Stimulated activated CD8-positive, alpha-beta memory T cell treated with anti-CD3 and anti-CD28 coated beads, Interleukin-4, amount 100 ng/mL, for 48 hours (primary cell): ENCODE data around the gene SMIM8.

Experiments
- DNase-seq: peaks from one replicate; pipeline ENCODE4 v3.0.0-alpha.2; 2020

The SMIM8 gene

DNA sequence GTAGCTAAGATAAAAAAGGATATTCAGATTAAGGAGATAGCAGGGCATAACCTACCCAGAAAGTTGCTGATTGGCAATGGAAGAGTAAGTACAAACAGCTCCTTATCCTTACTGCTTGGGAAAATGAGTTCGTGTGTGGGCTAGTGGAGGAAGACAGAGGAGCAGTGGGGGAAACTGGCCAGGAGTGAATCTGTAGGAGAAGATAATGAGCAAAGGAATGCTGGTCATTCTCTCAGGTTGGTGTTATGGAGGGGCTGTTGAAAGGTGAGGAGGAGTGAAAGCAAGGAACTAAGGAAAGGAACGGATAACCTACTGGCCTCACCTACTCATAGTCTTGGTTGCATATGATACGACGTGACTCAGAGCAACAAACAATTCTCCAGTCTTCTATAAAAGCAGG is 14.0 kb downstream of the SMIM8 start:
- DNase-seq: no peak

DNA sequence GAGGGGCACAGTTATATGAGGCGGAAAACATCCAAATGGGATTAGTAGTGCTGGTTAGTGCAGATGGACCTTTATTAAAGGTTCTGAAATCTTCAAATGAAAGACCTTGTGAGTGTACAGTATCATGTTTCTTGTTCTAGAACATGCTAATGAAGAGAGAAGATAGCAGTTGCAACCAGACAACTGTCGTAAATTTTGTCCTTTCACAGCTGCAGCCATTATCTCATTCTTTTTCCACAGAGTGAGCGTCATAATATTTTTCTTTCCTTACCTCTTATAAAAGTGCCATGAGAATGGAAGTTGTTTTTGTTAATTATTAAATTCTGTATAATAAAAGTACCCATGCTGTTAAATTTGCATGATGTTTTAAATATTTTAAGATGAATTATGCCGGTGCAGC is 17.8 kb downstream of the SMIM8 start:
- no peak for DNase-seq

DNA sequence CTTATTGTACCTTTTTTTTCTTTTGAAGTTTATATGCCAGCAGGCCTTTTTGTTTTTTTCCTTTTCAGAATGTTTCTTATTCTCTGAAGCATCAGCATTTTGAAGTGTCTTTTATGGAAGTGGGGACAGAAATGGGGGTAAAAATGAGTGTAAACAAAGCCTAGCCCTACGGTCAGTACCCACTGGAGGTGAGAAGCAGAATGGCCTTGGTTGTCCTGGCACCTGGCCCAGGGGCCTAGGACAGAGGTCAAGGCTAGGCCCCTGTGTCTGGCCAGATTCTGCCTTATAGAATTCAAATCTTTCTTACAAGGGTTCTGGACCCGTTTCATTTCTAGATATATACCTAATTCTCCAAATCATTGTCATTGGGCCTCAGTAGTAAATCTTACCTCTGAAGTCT is 18.8 kb downstream of the SMIM8 start:
- DNase-seq: no peak

DNA sequence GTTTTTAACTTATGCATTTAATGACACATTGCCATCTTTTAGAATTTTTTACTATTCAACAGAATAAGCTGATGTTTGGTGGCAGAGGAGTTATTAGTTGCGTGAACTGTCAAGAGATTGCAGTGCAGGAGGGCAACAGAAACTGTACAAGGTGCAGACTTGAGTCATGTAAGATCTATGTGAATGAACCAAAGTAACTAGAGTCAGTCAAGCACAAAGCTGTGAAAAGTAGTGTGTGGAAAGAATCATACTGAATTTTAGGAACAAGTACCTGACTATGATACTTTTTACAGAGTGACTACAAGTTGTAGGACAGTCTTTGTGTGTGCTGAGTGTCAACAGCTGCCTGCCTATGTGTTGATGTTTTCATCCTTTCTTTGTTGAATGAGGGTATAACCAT is 19.5 kb downstream of the SMIM8 start:
- no peak for DNase-seq

DNA sequence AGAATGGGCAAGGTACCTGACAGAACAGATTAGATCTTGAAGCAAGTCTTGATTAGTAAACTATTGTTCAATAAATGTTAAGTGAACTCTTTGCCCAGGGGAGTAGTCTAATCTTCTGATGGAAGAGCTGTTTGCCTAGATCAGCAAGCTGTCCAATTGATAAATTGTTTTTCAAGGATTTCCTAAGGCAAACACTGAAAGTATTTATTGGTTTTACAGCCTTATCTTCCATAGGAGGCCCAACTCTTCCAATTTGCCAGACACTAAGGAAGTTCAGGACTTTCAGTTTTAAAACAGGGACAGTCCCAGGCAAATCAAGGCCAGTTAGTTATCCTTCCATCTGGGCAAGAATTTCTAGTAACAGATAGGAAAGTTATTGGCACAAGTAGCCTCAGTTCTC is 20.4 kb downstream of the SMIM8 start:
- DNase-seq: no peak

DNA sequence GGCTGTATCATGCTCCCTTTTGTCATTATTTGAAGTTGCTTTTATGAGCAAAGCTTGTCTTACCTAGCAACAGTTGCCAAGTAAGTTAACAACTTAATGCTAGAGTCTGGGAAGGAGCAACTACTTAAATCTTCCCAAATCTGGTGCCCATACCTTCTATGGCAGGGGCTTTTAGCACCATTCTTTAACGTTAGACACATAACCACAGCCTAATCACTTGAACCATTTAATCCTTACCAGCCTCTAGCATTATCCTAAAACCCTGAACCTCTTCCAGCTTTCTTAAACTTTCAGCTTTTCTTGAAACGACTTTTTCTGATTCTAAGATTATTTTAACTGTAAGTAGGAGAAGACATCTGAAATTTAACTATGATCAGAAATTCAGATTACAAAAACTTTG is 22.3 kb downstream of the SMIM8 start, which contains the start of gene C6orf163:
TSS of gene C6orf163 (plus strand) at position 83 of the 400 bp plus-strand sequence. CDS start at position 370, 287 bp downstream.
- DNase-seq: no peak

DNA sequence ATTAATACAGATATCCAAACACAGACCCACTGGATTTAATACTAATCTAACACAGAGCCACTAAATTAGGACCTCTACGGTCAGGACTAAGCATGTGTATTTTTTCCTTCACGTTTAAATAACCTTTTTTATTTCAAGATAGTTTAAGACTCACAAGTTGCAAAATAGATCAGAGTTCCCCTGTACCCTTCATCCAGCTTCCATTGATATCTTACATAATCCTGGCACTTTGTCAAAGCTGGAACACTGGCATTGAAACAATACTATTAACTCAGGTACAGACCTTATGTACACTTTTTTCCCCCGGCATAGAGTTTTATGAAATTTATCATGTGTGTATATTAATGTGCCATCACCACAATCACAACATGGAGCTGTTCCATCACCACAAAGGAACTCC is 24.3 kb downstream of the SMIM8 start:
- no peak for DNase-seq

DNA sequence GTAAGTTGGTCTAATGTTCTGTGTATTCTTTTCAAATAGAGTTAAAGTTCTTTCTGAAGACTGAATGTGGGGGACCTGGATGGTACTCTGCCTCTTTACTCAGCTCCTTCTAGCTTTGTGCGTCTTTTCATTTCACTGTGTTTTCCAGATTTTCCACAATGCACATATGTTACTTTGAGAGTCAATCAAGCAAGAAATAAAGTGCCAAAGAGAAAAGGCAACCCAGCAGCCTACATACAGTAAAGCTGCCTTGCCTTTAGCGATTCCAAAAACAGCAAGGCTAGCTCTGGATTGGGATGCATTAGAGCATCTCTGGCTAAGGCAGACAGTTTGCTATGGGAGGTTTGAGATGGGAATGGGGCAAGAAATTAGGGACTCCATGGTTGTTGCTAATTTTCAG is 27.5 kb downstream of the SMIM8 start:
- DNase-seq: no peak

DNA sequence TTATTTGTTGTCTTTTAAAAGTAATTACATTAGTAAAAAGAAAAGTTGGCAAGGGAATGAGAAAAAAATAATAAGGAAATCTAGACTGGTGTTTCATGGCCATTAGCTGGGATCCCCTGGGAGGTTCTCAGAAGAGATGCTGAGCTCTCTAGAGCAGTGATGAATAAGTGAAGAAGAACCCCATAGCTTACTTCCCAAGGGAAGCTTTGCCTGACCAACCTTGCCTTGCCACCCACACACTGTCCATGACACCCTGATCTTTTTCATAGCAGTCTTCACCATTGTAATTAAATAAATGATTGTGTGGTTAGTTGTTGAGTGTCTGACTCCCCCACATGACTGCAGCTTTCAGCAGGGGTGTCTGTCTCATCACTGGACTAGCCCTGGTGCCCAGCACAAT is 28.1 kb downstream of the SMIM8 start:
- DNase-seq: no peak

DNA sequence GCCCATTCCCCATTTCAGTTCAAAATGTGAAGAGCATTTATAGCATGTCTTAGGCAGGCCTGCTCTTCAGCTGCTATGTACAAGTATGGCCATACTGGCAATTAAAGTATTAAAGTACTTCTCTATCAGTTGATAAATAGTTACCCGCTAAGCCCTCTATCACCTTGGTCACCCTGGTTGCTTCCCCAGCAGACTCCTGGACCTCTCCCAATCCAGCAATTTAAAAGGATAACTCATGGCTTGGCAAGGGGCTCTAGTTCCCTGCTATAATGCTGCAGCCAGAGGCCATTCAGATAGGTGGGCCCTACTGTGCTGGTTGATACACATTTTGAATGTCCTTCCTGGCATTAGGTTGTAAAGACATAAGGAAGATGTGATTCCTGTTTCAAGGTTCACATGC is 29.2 kb downstream of the SMIM8 start:
- no peak for DNase-seq

DNA sequence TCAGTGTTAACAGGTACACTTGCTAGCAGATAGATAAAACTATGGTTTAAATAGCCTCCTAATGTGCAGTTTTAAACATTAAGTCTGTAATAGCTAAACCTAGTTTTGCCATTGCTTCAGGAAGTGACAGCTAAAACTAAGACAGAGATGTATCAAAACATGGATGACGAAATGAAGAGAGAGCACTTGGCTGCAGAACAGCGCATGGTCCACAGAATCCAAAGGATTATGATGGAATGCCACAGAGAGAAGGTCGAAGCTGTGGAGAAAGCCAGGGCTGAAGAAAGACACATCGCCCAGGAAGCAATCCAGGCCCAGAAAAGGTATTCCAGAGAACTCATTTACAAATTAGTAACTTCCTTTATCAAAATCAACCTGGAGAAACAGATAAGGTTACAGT is 33.8 kb downstream of the SMIM8 start:
- DNase-seq: no peak

DNA sequence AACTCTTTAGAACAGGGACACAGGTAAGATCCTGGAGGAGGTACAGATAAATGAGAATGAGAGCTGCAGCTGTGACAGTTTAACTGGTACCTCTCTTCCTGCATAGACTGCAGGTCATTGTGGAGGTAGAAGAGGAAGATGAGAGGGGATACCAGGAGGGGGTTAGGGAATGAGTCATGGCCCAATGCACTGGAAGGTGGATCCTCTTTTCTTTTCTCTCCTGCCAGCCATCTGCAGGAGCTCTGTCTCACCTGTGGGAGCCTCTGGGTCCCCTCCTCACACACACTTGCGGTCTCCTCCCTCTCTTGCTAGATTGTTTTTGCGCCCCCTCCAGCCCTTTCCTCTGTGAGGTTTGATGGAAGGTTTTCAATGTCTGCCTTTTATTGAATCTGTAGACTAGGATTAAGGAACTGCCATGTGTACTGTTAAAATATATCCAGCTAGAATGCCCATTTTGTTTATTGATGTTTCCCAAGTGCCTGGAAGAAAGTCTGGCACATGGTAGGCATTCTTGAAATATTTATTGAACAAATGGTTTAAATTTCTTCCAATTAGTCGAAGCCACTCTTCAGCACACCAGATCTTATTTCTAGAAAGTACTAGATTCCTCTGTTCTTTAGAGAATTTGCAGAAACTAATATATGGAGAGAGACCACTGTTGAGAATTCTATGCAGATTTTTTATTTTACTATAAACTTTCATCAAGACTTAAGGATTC is 35.2 kb downstream of the SMIM8 start:
- DNase-seq: no peak

DNA sequence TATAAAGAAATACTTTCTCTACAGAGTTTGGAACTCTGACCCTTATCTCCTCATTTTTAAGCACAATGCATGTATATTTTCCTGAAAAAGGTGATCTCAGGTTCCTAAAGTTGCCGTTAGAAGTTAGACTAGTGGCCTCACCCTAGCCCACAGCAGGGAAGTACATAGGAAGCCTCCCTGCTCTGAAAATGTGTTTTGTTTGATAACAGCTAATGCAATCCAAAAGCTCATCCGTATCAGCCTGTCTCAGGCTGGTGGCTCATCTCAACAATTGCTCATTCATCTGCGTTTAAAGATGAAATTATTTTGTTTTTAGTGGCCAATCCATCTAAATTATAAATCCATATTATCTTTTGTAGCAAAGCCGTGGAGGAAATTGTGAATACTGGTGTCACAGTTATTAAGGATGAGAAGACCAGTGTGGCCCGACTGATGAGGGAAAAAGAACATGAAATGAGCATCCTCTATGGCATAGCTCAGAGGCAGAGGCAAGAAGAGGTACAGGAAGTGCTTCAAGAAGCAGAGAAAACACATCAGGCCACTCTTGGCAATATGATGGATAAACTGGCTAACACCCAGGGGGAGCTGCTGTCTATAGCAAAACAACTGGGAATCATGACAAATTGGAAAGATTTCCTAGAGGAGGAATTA is 42.3 kb downstream of the SMIM8 start:
- no peak for DNase-seq

DNA sequence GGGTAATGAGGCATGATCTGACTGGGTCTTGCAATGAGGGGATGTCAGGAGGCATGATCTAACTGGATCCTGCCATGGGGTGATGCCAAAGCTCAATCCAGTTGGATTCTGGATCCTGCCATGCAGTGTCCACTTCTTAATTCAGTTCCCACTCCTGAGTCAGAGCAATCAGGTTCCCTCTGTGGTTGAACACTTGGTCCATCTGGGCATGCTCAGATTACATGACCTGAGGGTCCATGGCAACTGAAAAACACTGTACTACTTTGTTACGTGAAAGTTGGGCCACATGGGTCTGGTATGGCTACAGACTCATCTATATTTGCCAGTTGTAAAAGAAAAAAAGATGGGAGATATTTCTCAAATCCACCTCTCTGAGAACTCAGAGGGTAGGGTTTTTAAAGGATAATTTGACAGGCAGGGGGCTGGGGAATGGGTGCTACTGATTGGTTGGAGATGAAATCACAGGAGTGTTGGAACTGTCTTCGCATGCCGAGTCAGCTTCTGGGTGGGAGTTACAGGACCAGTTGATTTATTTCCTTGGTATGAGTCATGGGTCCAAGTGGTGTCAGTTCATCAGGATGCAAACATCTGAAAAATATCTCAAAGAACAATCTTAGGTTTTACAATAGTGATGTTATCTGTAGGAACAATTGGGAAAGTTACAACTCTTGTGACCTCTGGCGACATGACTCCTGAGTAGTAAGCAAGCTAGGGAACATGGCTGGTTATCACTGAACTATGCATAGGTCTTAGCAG is 43.9 kb downstream of the SMIM8 start:
- no peak for DNase-seq

DNA sequence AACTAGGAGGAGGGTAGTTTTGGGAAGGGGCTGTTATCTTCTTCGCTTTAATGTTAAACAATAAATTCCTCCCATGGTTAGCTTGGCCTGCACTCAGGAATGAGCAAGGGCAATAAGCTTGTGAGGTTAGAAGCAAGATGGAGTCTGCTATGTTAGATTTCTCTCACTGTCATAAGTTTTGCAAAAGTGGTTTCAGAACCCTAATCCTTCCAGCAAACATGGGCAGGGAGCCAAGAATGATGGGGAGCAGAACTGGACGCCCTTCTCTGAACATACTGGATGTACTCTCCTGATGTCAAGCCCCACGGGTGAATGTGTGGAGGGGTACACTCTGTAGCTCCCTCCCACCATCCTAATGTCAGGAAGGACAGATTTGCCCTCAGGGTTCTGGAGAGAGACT is 44.5 kb downstream of the SMIM8 start:
- DNase-seq: no peak

DNA sequence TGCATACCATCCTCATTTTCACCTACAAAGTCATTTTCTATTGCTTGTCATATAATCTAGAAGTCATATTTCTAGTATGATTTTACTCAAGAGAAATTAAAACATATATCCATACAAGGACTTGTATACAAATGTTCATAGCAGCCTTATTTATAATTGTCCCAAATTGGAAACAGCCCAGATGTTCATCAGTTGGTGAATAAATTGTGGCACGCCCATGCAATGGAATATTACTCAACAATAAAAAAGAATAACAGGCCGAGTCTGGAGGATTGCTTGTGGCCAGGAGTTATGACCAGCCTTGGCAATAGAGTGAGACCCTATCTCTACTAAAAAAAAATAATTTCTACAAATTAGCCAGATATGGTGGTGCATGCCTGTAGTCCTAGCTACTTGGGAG is 51.0 kb downstream of the SMIM8 start:
- no peak for DNase-seq

DNA sequence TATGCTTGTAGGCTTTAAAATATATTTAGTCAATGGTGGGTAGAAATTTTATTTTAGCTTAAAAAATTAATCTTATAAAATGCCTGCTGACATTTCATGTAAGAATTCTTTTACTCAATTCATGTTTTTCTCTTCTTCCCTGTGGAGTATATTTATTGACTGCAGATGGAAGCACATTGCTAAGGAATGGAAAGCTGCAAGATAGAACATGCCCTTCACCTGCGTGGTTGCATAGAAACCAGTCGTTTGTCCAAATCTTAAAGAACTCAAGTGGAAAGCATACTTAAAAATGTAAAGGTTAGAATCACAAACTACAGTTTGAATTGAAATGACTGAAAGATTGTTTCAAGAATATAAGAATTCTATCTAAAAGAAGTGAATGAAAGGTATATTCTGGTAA is 52.9 kb downstream of the SMIM8 start:
- DNase-seq: no peak

DNA sequence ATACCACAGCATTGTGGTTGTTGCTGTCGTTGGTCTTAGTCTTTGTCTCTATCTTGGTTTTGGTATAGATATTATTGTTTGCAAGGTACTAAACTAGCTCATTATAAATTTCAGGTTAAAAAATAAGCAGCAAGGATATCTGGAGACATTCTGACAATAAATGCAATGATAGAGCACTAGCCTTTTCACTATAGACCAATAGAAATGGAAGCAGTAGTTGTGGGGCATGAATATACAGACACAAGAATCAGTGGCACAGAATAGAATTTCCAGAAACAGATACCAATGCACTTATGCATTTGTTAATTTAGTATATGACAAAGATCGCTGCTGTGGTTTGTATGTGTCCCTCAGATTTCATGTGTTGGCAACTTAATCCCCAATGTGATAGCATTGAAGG is 54.3 kb downstream of the SMIM8 start:
- no peak for DNase-seq

DNA sequence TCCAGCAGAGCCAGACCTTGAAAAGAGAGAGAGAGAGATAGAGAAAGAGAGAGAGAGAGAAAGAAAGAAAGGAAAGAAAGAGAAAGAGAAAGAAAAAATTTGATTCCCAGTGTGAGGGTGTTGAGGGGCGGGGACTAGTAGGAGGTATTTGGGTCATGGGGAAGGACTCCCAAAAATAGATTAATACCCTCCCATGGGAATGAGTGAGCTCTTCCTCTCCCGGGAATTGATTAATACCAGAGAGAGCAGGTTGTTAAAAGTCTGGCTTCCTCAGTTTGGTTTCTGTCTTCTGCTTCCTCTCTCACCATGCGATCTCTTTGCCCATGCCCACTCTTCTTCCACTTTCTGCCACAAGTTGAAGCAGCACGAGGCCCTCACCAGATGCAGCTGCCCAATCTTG is 56.6 kb downstream of the SMIM8 start:
- DNase-seq: no peak

DNA sequence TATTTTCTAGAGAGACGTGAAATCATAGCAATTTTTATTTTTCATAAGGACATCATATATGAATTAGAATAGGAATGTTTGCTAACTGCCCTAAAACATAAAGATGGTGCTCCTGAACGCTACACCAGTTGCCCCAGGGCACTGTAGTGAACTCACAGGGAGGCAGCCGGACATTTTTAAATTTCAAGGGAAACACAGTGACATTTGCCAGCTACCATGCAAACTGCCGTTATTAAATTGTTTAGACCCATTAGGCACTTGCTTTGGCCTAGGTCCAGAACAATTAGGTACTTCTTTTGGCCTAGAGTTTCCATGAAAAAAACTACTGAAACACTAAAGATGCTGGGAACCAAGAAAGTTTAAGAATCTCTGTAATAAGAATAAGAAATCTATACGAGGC is 60.5 kb downstream of the SMIM8 start:
- no peak for DNase-seq

DNA sequence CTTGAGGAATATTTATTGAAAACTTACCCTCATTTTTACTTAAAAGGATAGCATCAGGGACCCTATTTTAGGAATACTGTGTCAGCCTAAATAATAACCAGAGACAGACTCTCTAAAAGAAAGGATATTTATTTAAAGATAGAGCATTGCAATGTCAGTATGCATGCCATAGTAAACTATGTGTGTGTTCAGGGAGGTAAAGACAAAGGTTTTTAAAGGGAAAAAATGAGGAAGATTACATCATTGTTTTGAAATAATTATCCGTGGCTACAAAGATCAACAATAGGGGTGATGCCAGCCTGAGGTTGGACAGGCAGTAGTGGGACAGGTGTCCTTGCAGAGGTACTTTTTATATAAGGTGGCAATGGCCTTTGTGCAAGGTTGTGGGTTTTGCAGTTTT is 61.6 kb downstream of the SMIM8 start:
- DNase-seq: no peak

DNA sequence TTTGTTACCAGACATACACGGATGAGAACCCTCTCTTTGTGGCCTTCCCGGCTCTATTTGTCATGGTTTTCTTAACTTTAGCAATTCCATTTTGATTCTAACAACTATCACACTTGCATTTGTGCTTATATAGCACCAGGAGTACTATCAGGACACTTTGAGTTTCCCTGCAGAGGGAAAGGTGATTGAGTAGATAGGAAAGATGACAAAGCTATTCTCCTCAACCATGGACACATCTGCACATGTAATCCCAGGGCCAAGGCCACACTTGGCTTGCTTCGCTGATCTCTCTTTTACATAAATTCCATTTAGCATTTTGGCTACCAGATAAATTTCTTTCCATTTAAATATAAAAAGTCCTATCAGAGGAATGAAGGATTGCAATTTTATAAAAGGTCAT is 62.1 kb downstream of the SMIM8 start:
- no peak for DNase-seq

DNA sequence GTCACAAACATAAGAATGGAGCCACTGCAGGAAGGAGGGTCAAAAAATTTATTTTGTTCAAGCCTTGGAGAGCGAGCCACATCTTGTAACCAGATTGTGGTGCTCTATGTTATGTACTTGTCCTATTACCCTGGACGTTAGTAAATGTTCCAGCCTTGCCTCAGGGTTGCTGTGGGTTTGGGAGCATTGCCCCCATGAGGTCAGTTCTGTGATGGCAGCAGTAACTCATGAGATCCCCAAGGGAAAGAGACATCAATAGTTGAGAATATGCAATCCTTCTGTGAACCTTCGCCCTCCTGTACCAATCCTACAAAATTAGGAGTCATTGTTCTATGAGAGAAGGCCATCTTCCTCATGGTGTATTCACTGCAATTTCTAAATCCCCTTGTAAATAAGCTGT is 68.9 kb downstream of the SMIM8 start:
- no peak for DNase-seq
